B cell (primary cell): Measurements from ENCODE around the gene CHKA. TPM values are rescaled to one million over a fixed set of nuclear protein-coding genes. Genes with fewer than 3 reads are reported as not detected.

Experiments
- ATAC-seq: fragments of 200-7000 bp; cut with Tn5 transposase; one replicate; pipeline ENCODE4 v1.10.0; 2021; ENCODE audit warnings: low read depth, mild to moderate bottlenecking, moderate number of reproducible peaks, moderate library complexity
- CTCF ChIA-PET: fragments of 350-600 bp; sonication (Branson Sonifier 250); formaldehyde crosslinking; loops from one replicate; lab custom pipeline; 2021; ENCODE audit warnings: antibody characterized with exemption, inconsistent platforms; lab: Charles Lee
- POLR2A ChIA-PET: fragments of 350-600 bp; sonication (Branson Sonifier 250); formaldehyde crosslinking; loops from one replicate; lab custom pipeline; 2021; ENCODE audit warnings: antibody characterized with exemption; lab: Charles Lee
- DNase-seq: peaks from one replicate; pipeline ENCODE4 v3.0.0; 2013
- H2AFZ ChIP-seq: 2 replicates; pipeline ENCODE4 v1.6.1; 2012; ENCODE audit warnings: mild to moderate bottlenecking, low read depth, low read length; ENCODE audit not compliant: insufficient read depth, poor library complexity, severe bottlenecking
- H3K27ac ChIP-seq, 2 donors: 1 replicate in 1 of 2; 2 replicates in 1 of 2; pipeline ENCODE4 v1.5.1; 2012 to 2013; ENCODE audit warnings: low read length in 2 of 2, mild to moderate bottlenecking in 2 of 2, moderate library complexity in 1 of 2
- H3K27me3 ChIP-seq, 4 experiments: fragments of 200-600 bp in 1 of 4; sonication (generic) in 1 of 4; replicated peaks in 1 of 4; 1 replicate in 2 of 4; 2 replicates in 2 of 4; pipeline versions ENCODE4 v1.6.1 to v1.7.0; 2013 to 2016; ENCODE audit warnings: low read length in 3 of 4, mild to moderate bottlenecking in 2 of 4, mixed read lengths in 1 of 4, moderate library complexity in 1 of 4; ENCODE audit not compliant: insufficient read depth in 4 of 4, control insufficient read depth in 3 of 4; ENCODE audit errors: control extremely low read depth in 1 of 4
- H3K36me3 ChIP-seq, 2 experiments: replicated peaks in 1 of 2; 1 replicate in 1 of 2; 2 replicates in 1 of 2; pipeline versions ENCODE4 v1.6.1 to v1.7.1; 2013; ENCODE audit warnings: low read length in 1 of 2; ENCODE audit not compliant: insufficient read depth in 2 of 2, control insufficient read depth in 1 of 2; ENCODE audit errors: control extremely low read depth in 1 of 2, extremely low read depth in 1 of 2
- H3K4me1 ChIP-seq, 2 donors: fragments of 200-600 bp in 1 of 2; sonication (generic) in 1 of 2; 1 replicate in 1 of 2; 2 replicates in 1 of 2; pipeline versions ENCODE4 v1.5.1 to v1.6.1; 2013 to 2017; ENCODE audit warnings: low read length in 2 of 2; ENCODE audit not compliant: control insufficient read depth in 2 of 2, insufficient read depth in 2 of 2
- H3K4me2 ChIP-seq: replicated peaks from 2 replicates; pipeline ENCODE3; 2012; ENCODE audit warnings: mild to moderate bottlenecking, low read depth, low read length; ENCODE audit not compliant: poor library complexity, severe bottlenecking
- H3K4me3 ChIP-seq, 5 experiments: fragments of 200-600 bp in 1 of 5; sonication (generic) in 1 of 5; 1 replicate in 3 of 5; 2 replicates in 2 of 5; pipeline versions ENCODE4 v1.5.1 to v1.7.0; 2011 to 2016; ENCODE audit warnings: low read length in 4 of 5, mild to moderate bottlenecking in 4 of 5, low read depth in 2 of 5, control low read depth in 1 of 5, moderate library complexity in 1 of 5; ENCODE audit not compliant: insufficient read depth in 1 of 5; ENCODE audit errors: control extremely low read depth in 1 of 5, extremely low read depth in 1 of 5
- H3K79me2 ChIP-seq: fragments of 200-600 bp; sonication (generic); one replicate; pipeline ENCODE4 v1.6.0; 2016; ENCODE audit warnings: low read length; ENCODE audit not compliant: control insufficient read depth, insufficient read depth
- H3K9ac ChIP-seq: fragments of 200-600 bp; sonication (generic); 2 replicates; pipeline ENCODE4 v1.6.1; 2017; ENCODE audit warnings: mild to moderate bottlenecking, low read length, moderate library complexity
- H3K9me3 ChIP-seq, 3 donors: one replicate each; pipeline versions ENCODE4 v1.6.1 to v1.7.1; 2013; ENCODE audit warnings: low read length in 2 of 3; ENCODE audit not compliant: control insufficient read depth in 2 of 3, insufficient read depth in 1 of 3; ENCODE audit errors: control extremely low read depth in 1 of 3
- H4K20me1 ChIP-seq: 2 replicates; pipeline ENCODE4 v1.6.0; 2012; ENCODE audit warnings: mild to moderate bottlenecking, low read length; ENCODE audit not compliant: insufficient read depth, control insufficient read depth, poor library complexity, severe bottlenecking
- H3K27ac Mint-ChIP-seq: one replicate; pipeline ENCODE4 v1.8.0; 2021; ENCODE audit warnings: mixed read lengths
- H3K27me3 Mint-ChIP-seq: one replicate; pipeline ENCODE4 v1.8.0; 2021; ENCODE audit warnings: mixed read lengths
- H3K4me1 Mint-ChIP-seq: one replicate; pipeline ENCODE4 v1.8.0; 2021; ENCODE audit warnings: mixed read lengths
- H3K4me3 Mint-ChIP-seq: one replicate; pipeline ENCODE4 v1.8.0; 2021; ENCODE audit warnings: mixed read lengths
- H3K9me3 Mint-ChIP-seq: one replicate; pipeline ENCODE4 v1.8.0; 2022; ENCODE audit warnings: mixed read lengths; ENCODE audit not compliant: insufficient read depth
- EZH2 ChIP-seq: IDR thresholded peaks from 2 replicates; pipeline ENCODE4 v1.6.1; 2012; ENCODE audit warnings: borderline replicate concordance, low read depth, mild to moderate bottlenecking, moderate library complexity, low read length; ENCODE audit not compliant: insufficient read depth, poor library complexity, severe bottlenecking
- WGBS: methylation state at CpG from one replicate; pipeline ENCODE4 v1.1.5; 2013; ENCODE audit warnings: missing lambda C conversion rate; ENCODE audit not compliant: insufficient coverage; 5-methylcytosine and 5-hydroxymethylcytosine counted together
- intact Hi-C: fragments of 100-400 bp; cut with micrococcal nuclease; formaldehyde crosslinking; loops from one replicate; pipeline ENCODE4 v1.10.0; 2022
- polyA plus RNA-seq: library from polyadenylated mRNA; depleted of rRNA; stranded (reverse); fragments of >200 nt; gene quantifications from 2 replicates; pipeline ENCODE4 v1.2.3, GENCODE V29; 2012
- total RNA-seq, 2 donors: library from RNA; stranded (reverse); fragments of 120-200 nt in 1 of 2; gene quantifications; 1 replicate in 1 of 2; 2 replicates in 1 of 2; pipeline versions ENCODE4 v1.2.3 to v1.2.4, GENCODE V29; 2013 to 2022
- TF ChIP-seq, protein P1 (sequence below): fragments of 200-600 bp; IDR thresholded peaks from one replicate; pipeline ENCODE4 v1.8.0; 2022; ENCODE audit warnings: antibody characterized with exemption, mild to moderate bottlenecking

The CHKA gene
- total and polyA plus RNA-seq, 2 donors (not counting 1 experiment from before 2014, with no cell fraction given): 10.6 to 20.6 TPM

DNA sequence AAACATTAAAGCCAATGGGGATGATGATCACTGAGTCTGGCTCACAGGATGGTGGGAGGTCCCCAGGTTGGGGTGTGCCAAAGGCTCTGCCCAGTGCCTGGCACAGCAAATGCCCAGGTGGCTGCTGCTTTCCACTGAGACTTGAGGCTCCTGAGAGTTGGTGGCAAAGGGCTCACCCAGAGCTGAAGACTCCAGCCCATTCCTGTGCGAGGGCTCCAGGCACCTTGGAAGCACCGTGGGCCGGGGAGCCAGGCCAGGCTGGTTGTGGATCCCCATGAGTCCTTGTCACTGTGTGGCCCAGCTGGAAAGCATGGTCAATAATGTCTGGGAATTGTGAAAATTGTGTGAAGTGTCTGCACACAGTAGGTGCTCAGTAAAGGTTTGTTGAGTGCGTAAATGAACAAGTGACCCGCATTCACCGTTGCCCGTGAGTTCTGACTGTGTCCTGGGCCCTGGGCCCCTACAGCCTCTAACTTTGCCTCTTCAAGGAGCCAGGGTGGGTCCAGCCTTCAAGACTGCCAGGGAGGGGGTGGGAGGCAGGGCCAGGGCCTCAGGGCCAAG lies 114.5 kb downstream of the CHKA start:
- no peak overlapping the region for H2AFZ ChIP-seq
- CTCF ChIA-PET: interaction anchor here (0.6 to 0.9 kb wide), 2 partner anchors 21 to 150 kb away, joined by 3 to 4 read pairs; no protein-coding TSS in a partner anchor
- intact Hi-C loops: loop anchor here (5.0 to 10.0 kb wide), 2 partner anchors 266 to 438 kb away; partner anchors contain the start of gene C11orf24
- peaks cover 47% of the 10 kb centered on the region for H4K20me1 ChIP-seq
- no peaks in the 10 kb centered on the region for H3K9me3 ChIP-seq
- H3K27ac ChIP-seq: peak overlapping the region in 1 of 2 donors; percentile 51
- Mint-ChIP-seq H3K9me3 (no peaks in the 10 kb centered on the region), H3K27me3 (no peaks in the 10 kb centered on the region), H3K4me1 (peaks cover 66% of the 10 kb centered on the region), H3K27ac (peak overlapping the region; percentile 63), H3K4me3 (no peak overlapping the region)
- 99% methylated on average over 7 of the region's 7 CpGs for WGBS
- DNase-seq: no peak
- no peak overlapping the region for H3K9ac ChIP-seq
- no peak for ATAC-seq
- H3K4me3 ChIP-seq: no peak overlapping the region
- H3K27me3 ChIP-seq: no peaks in the 10 kb centered on the region
- POLR2A ChIA-PET: no interaction called here
- H3K79me2 ChIP-seq: peaks cover 38% of the 10 kb centered on the region
- TF ChIP-seq, protein P1, sequence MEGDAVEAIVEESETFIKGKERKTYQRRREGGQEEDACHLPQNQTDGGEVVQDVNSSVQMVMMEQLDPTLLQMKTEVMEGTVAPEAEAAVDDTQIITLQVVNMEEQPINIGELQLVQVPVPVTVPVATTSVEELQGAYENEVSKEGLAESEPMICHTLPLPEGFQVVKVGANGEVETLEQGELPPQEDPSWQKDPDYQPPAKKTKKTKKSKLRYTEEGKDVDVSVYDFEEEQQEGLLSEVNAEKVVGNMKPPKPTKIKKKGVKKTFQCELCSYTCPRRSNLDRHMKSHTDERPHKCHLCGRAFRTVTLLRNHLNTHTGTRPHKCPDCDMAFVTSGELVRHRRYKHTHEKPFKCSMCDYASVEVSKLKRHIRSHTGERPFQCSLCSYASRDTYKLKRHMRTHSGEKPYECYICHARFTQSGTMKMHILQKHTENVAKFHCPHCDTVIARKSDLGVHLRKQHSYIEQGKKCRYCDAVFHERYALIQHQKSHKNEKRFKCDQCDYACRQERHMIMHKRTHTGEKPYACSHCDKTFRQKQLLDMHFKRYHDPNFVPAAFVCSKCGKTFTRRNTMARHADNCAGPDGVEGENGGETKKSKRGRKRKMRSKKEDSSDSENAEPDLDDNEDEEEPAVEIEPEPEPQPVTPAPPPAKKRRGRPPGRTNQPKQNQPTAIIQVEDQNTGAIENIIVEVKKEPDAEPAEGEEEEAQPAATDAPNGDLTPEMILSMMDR: no peak
- no peak for TF ChIP-seq EZH2
- peak overlapping the region; percentile 28 for H3K4me2 ChIP-seq
- H3K36me3 ChIP-seq: peaks cover 0 to 5% of the 10 kb centered on the region in 2 experiments
- peaks cover 66 to 81% of the 10 kb centered on the region in 2 donors for H3K4me1 ChIP-seq
